ENCODE data around the gene STARD3.
A peak's percentile ranks its signal among the peaks of the same experiment; 100 is the strongest.

The STARD3 gene

GRCh38 chr17:39604911-39605491, 31.9 kb upstream of the STARD3 start:
- DNase-seq: no peak

- DNase-seq: no peak
Observed at GRCh38 chr17:39605492-39606433, 31.2 kb upstream of the STARD3 start.

GRCh38 chr17:39606434-39607056, 30.4 kb upstream of the STARD3 start:
- no peak for DNase-seq

GRCh38 chr17:39607057-39607850, 29.7 kb upstream of the STARD3 start:
- no peak for DNase-seq

- peak; percentile 39 to 75 for DNase-seq
Observed at GRCh38 chr17:39607851-39608130, 29.2 kb upstream of the STARD3 start, which contains the start of gene NEUROD2. Gene NEUROD2, minus strand, starts transcription at chr17:39607920. Its CDS starts 1,321 bp downstream, at chr17:39606599.

- no peak for DNase-seq
Observed at GRCh38 chr17:39608142-39608981, 28.6 kb upstream of the STARD3 start.

- DNase-seq: no peak
Observed at GRCh38 chr17:39609416-39610025, 27.4 kb upstream of the STARD3 start.

- no peak for DNase-seq
Observed at GRCh38 chr17:39611401-39612112, 25.4 kb upstream of the STARD3 start.

- no peak for DNase-seq
Observed at GRCh38 chr17:39612291-39612894, 24.6 kb upstream of the STARD3 start.

- DNase-seq: no peak
Observed at GRCh38 chr17:39612935-39613464, 23.9 kb upstream of the STARD3 start.

- no peak for DNase-seq
Observed at GRCh38 chr17:39614545-39615157, 22.3 kb upstream of the STARD3 start.

- DNase-seq: no peak
Observed at GRCh38 chr17:39615434-39615833, 21.5 kb upstream of the STARD3 start.

- no peak for DNase-seq
Observed at GRCh38 chr17:39617100-39617445, 19.9 kb upstream of the STARD3 start.

- peak in 1 of 2 experiments; percentile 26 for DNase-seq
Observed at GRCh38 chr17:39617446-39618245, 19.3 kb upstream of the STARD3 start.

GRCh38 chr17:39618246-39618913, 18.6 kb upstream of the STARD3 start:
- DNase-seq: no peak

GRCh38 chr17:39618956-39619785, 17.8 kb upstream of the STARD3 start:
- DNase-seq: no peak

- DNase-seq: no peak
Observed at GRCh38 chr17:39619786-39620101, 17.2 kb upstream of the STARD3 start.
